ENCODE results near the gene SLC15A1.

GRCh38 chr13:98746968-98747367 is 5.5 kb downstream of the SLC15A1 start:
- TF ChIP-seq CTCF (IDR thresholded peaks at IDR 0.05) (no peak), POLR2A (IDR thresholded peaks at IDR 0.05) (no peak)

Data from esophagus squamous epithelium (tissue), 4 donors.